K562 (cell line): ENCODE data around the gene HPCAL1. TPM values are rescaled to one million over a fixed set of nuclear protein-coding genes. Genes with fewer than 3 reads are reported as not detected.
A peak's percentile ranks its signal among the peaks of the same experiment; 100 is the strongest.

Experiments used
- ATF6 ChIP-seq: sonication (generic); formaldehyde crosslinking; IDR thresholded peaks from 2 replicates; pipeline ENCODE4 v1.4.0; 2020; ENCODE audit warnings: mild to moderate bottlenecking, missing genetic modification reagents
- BCL6 ChIP-seq: fragments of 250-450 bp; sonication (Bioruptor Pico); IDR thresholded peaks from 2 replicates; pipeline ENCODE4 v1.4.0; 2020
- C11orf30 ChIP-seq: fragments of 450-650 bp; IDR thresholded peaks from 2 replicates; pipeline ENCODE4 v1.6.1; 2016; ENCODE audit warnings: low read depth, mild to moderate bottlenecking
- ELF1 ChIP-seq: fragments of 200-800 bp; sonication (Bioruptor generic); IDR thresholded peaks from 2 replicates; pipeline ENCODE4 v1.6.1; 2016; ENCODE audit warnings: missing genetic modification characterization, missing compliant biosample characterization
- GTF3C2 ChIP-seq: IDR thresholded peaks from 3 replicates; pipeline ENCODE4 v1.6.1; 2011; ENCODE audit warnings: borderline replicate concordance, mild to moderate bottlenecking, moderate library complexity; ENCODE audit not compliant: insufficient read length; ENCODE audit errors: extremely low read depth
- IFI16 ChIP-seq: fragments of 250-450 bp; sonication (Bioruptor Pico); IDR thresholded peaks from 2 replicates; pipeline ENCODE4 v2.1.2; 2022; ENCODE audit warnings: mild to moderate bottlenecking, inconsistent platforms
- JUN ChIP-seq, 2 experiments: sonication (generic) in 1 of 2; formaldehyde crosslinking in 1 of 2; IDR thresholded peaks; 2 replicates each; pipeline versions ENCODE4 v1.6.1 to v1.8.0; 2012 to 2022; ENCODE audit warnings: borderline replicate concordance in 2 of 2, mild to moderate bottlenecking in 2 of 2, improper control_type of control experiment in 1 of 2, low read depth in 1 of 2, low read length in 1 of 2, missing genetic modification reagents in 1 of 2
- KLF10 ChIP-seq: fragments of 250-450 bp; sonication (Bioruptor Pico); IDR thresholded peaks from 2 replicates; pipeline ENCODE4 v1.6.1; 2021; ENCODE audit warnings: matching md5 sums
- MTA3 ChIP-seq: fragments of 450-650 bp; formaldehyde crosslinking; IDR thresholded peaks from 2 replicates; pipeline ENCODE4 v1.6.1; 2017; ENCODE audit warnings: mild to moderate bottlenecking, borderline replicate concordance
- MYNN ChIP-seq, 2 experiments: sonication (generic); formaldehyde crosslinking in 1 of 2; IDR thresholded peaks; 2 replicates each; pipeline versions ENCODE4 v1.5.0 to v1.6.1; 2016 to 2020; ENCODE audit warnings: antibody characterized with exemption in 1 of 2, missing genetic modification reagents in 1 of 2
- RNF2 ChIP-seq: sonication (generic); IDR thresholded peaks from 2 replicates; pipeline ENCODE4 v1.6.1; 2016
- SFPQ ChIP-seq: fragments of 200-400 bp; formaldehyde crosslinking; IDR thresholded peaks from 2 replicates; pipeline ENCODE4 v1.6.1; 2017; ENCODE audit warnings: mild to moderate bottlenecking, low read depth, low read length, moderate library complexity
- SMARCC2 ChIP-seq: fragments of 450-650 bp; IDR thresholded peaks from 2 replicates; pipeline ENCODE4 v1.6.1; 2017; ENCODE audit warnings: antibody characterized with exemption, moderate library complexity, mild to moderate bottlenecking, low read depth
- TOE1 ChIP-seq, 2 experiments: fragments of 450-650 bp in 1 of 2; sonication (generic) in 1 of 2; formaldehyde crosslinking in 1 of 2; IDR thresholded peaks; 2 replicates each; pipeline versions ENCODE4 v1.7.1 to v1.8.0; 2016 to 2022; ENCODE audit warnings: borderline replicate concordance in 2 of 2, mild to moderate bottlenecking in 2 of 2, antibody characterized with exemption in 1 of 2, inconsistent platforms in 1 of 2, low read depth in 1 of 2, missing genetic modification reagents in 1 of 2, moderate library complexity in 1 of 2
- ZNF347 ChIP-seq: fragments of 450-650 bp; formaldehyde crosslinking; IDR thresholded peaks from 2 replicates; pipeline ENCODE4 v1.4.0; 2020; ENCODE audit warnings: low read depth, mild to moderate bottlenecking, moderate library complexity
- ZNF644 ChIP-seq: fragments of 200-800 bp; sonication (Bioruptor generic); IDR thresholded peaks from 2 replicates; pipeline ENCODE4 v1.6.1; 2016; ENCODE audit warnings: low read depth, missing genetic modification characterization, missing compliant biosample characterization
- polyA plus RNA-seq, 8 experiments: library from polyadenylated mRNA; depleted of rRNA in 4 of 8; stranded (reverse) in 5 of 8; unstranded in 3 of 8; fragments of >200 nt; fragmentation: Nextera tagmentation in 2 of 8; fragmentation: Illumina TruSeq in 1 of 8; extraction: Ambion mirVana in 2 of 8; extraction: Trizol in 1 of 8; gene quantifications; 2 replicates each; pipeline versions ENCODE4 v1.2.1 to v1.2.3, GENCODE V29; 2011 to 2014; ENCODE audit warnings: inconsistent platforms in 1 of 8, missing spikeins in 1 of 8
- total RNA-seq, 7 experiments: library from RNA; depleted of rRNA in 6 of 7; stranded (reverse); fragments of >200 nt in 6 of 7; fragmentation: Illumina TruSeq in 2 of 7; extraction: Trizol in 2 of 7; gene quantifications; 2 replicates each; pipeline versions ENCODE4 v1.2.1 to v1.2.3, GENCODE V29; 2011 to 2021; ENCODE audit warnings: low replicate concordance in 1 of 7

The HPCAL1 gene
- total and polyA plus RNA-seq, 9 of the 15 experiments (the other 6 are each of a cell fraction or from before 2014, with no cell fraction given): 2.7 to 65.5 (median 23.9) TPM

GRCh38 chr2:10297959-10298531 is 4.7 kb upstream of the HPCAL1 start (continued):
- TF ChIP-seq GTF3C2: no peak
- TF ChIP-seq KLF10 (CRISPR knock-in tag): no peak
- 0 out of 2 replicates have a peak, but pooled peaks have one; percentile 23 for TF ChIP-seq TOE1 (IDR thresholded peaks at IDR 0.05; ENCODE audit: borderline replicate concordance)
- no peak for TF ChIP-seq TOE1 (CRISPR knock-in tag; IDR thresholded peaks at IDR 0.05; ENCODE audit: borderline replicate concordance, low read depth)
- TF ChIP-seq MTA3: no peak
- TF ChIP-seq SFPQ: no peak
- TF ChIP-seq RNF2: 0 out of 2 replicates have a peak, but pooled peaks have one; percentile 22
- peak; percentile 87; the same call in 1 of the 2 replicates for TF ChIP-seq JUN (IDR thresholded peaks at IDR 0.05; ENCODE audit: borderline replicate concordance, low read depth, low read length)
- TF ChIP-seq JUN (CRISPR knock-in tag; IDR thresholded peaks at IDR 0.05; ENCODE audit: borderline replicate concordance): no peak
- peak; percentile 45 for TF ChIP-seq ELF1 (tag)
- TF ChIP-seq MYNN (IDR thresholded peaks at IDR 0.05): 0 out of 2 replicates have a peak, but pooled peaks have one; percentile 11
- no peak for TF ChIP-seq MYNN (CRISPR knock-in tag; IDR thresholded peaks at IDR 0.05)
- TF ChIP-seq IFI16 (CRISPR knock-in tag): no peak
- TF ChIP-seq SMARCC2: peak; percentile 50; the same call in 1 of the 2 replicates
- TF ChIP-seq ATF6 (CRISPR knock-in tag): no peak
- no peak for TF ChIP-seq ZNF347 (CRISPR knock-in tag)
- no peak for TF ChIP-seq C11orf30
- TF ChIP-seq BCL6 (CRISPR knock-in tag): no peak
- TF ChIP-seq ZNF644 (tag): no peak
